Skeletal muscle tissue (tissue), 4 donors: Measurements from ENCODE around the gene WDR90. TPM values are rescaled to one million over a fixed set of nuclear protein-coding genes. Genes with fewer than 3 reads are reported as not detected.

Experiments used
- H3K27ac ChIP-seq: one replicate; pipeline ENCODE4 v1.7.0; 2013; ENCODE audit warnings: mild to moderate bottlenecking, low read depth, low read length, inconsistent platforms
- H3K27me3 ChIP-seq, 3 donors: one replicate each; pipeline ENCODE4 v1.7.0; 2013; ENCODE audit warnings: low read length in 3 of 3; ENCODE audit not compliant: control insufficient read depth in 3 of 3, insufficient read depth in 3 of 3
- H3K36me3 ChIP-seq, 3 donors: one replicate each; pipeline ENCODE4 v1.7.0; 2013; ENCODE audit warnings: low read length in 3 of 3; ENCODE audit not compliant: control insufficient read depth in 3 of 3, insufficient read depth in 3 of 3
- H3K4me1 ChIP-seq, 3 donors: one replicate each; pipeline ENCODE4 v1.7.0; 2013; ENCODE audit warnings: low read length in 3 of 3, mild to moderate bottlenecking in 3 of 3; ENCODE audit not compliant: control insufficient read depth in 3 of 3, insufficient read depth in 3 of 3
- H3K4me3 ChIP-seq, 3 donors: one replicate each; pipeline ENCODE4 v1.7.0; 2013; ENCODE audit warnings: low read length in 3 of 3
- H3K9ac ChIP-seq, 3 donors: one replicate each; pipeline ENCODE4 v1.7.0; 2013; ENCODE audit warnings: low read length in 3 of 3, mild to moderate bottlenecking in 3 of 3, moderate library complexity in 2 of 3, low read depth in 1 of 3
- H3K9me3 ChIP-seq, 3 donors: one replicate each; pipeline ENCODE4 v1.7.0; 2013; ENCODE audit warnings: low read length in 3 of 3; ENCODE audit not compliant: control insufficient read depth in 3 of 3
- total RNA-seq: library from RNA; depleted of rRNA; stranded (reverse); fragments of >200 nt; gene quantifications from one replicate; pipeline ENCODE4 v1.2.3, GENCODE V29; 2014
- donor health status: Osteomylitis.

The WDR90 gene
- total RNA-seq, 1 donor from 2014 or later = 6.3 TPM

- H3K9ac ChIP-seq = no peak overlapping the region
- H3K9me3 ChIP-seq = no peaks in the 10 kb centered on the region
- H3K27me3 ChIP-seq = peaks cover 53 to 66% (median 60%) of the 10 kb centered on the region in 3 donors
- H3K27ac ChIP-seq = no peak overlapping the region
- no peak overlapping the region for H3K4me3 ChIP-seq
- H3K36me3 ChIP-seq = no peaks in the 10 kb centered on the region
- H3K4me1 ChIP-seq = peaks cover 9 to 23% (median 18%) of the 10 kb centered on the region in 3 donors
Observed at GRCh38 chr16:694187-694862, 45.2 kb downstream of the WDR90 start.

GRCh38 chr16:694863-695354, 45.7 kb downstream of the WDR90 start:
- Histone ChIP-seq H3K9ac (no peak overlapping the region), H3K4me3 (no peak overlapping the region), H3K4me1 (peaks cover 4 to 17% (median 13%) of the 10 kb centered on the region in 3 donors), H3K27ac (no peak overlapping the region), H3K36me3 (no peaks in the 10 kb centered on the region), H3K9me3 (no peaks in the 10 kb centered on the region), H3K27me3 (peaks cover 58 to 71% (median 64%) of the 10 kb centered on the region in 3 donors)

- Histone ChIP-seq H3K36me3 (no peaks in the 10 kb centered on the region), H3K4me1 (peaks cover 4 to 16% (median 8%) of the 10 kb centered on the region in 3 donors), H3K27ac (no peak overlapping the region), H3K4me3 (peak overlapping the region in 2 of 3 donors; percentile 40 to 49), H3K9me3 (no peaks in the 10 kb centered on the region), H3K9ac (no peak overlapping the region), H3K27me3 (peaks cover 64 to 76% (median 70%) of the 10 kb centered on the region in 3 donors)
Observed at GRCh38 chr16:695355-696089, 46.4 kb downstream of the WDR90 start.

GRCh38 chr16:698911-699671, 49.9 kb downstream of the WDR90 start:
- Histone ChIP-seq H3K27ac (no peak overlapping the region), H3K9me3 (no peaks in the 10 kb centered on the region), H3K9ac (no peak overlapping the region), H3K4me3 (no peak overlapping the region), H3K36me3 (no peaks in the 10 kb centered on the region), H3K27me3 (peaks cover 68 to 86% (median 75%) of the 10 kb centered on the region in 3 donors), H3K4me1 (peaks cover 4 to 14% (median 7%) of the 10 kb centered on the region in 3 donors)

- H3K9ac ChIP-seq = no peak overlapping the region
Observed at GRCh38 chr16:700684-701584, 51.8 kb downstream of the WDR90 start.

GRCh38 chr16:702341-702740, 53.2 kb downstream of the WDR90 start:
- peaks cover 0 to 4% (median 0%) of the 10 kb centered on the region in 3 donors for H3K4me1 ChIP-seq
- no peak overlapping the region for H3K9ac ChIP-seq
- no peaks in the 10 kb centered on the region for H3K36me3 ChIP-seq
- H3K4me3 ChIP-seq = no peak overlapping the region
- H3K27ac ChIP-seq = no peak overlapping the region
- H3K9me3 ChIP-seq = no peaks in the 10 kb centered on the region
- H3K27me3 ChIP-seq = peaks cover 69 to 85% (median 75%) of the 10 kb centered on the region in 3 donors

More at GRCh38 chr16:700684-701584, 51.8 kb downstream of the WDR90 start:
- Histone ChIP-seq H3K27ac (no peak overlapping the region), H3K36me3 (no peaks in the 10 kb centered on the region), H3K9me3 (no peaks in the 10 kb centered on the region), H3K27me3 (peaks cover 64 to 82% (median 73%) of the 10 kb centered on the region in 3 donors), H3K4me3 (no peak overlapping the region), H3K4me1 (peaks cover 0 to under 1% (median 0%) of the 10 kb centered on the region in 3 donors)

GRCh38 chr16:703406-703805, 54.2 kb downstream of the WDR90 start:
- Histone ChIP-seq H3K4me1 (peaks cover 0 to 4% (median 0%) of the 10 kb centered on the region in 3 donors), H3K9ac (no peak overlapping the region), H3K27me3 (peaks cover 71 to 88% (median 84%) of the 10 kb centered on the region in 3 donors), H3K36me3 (no peaks in the 10 kb centered on the region), H3K9me3 (no peaks in the 10 kb centered on the region), H3K4me3 (no peak overlapping the region), H3K27ac (no peak overlapping the region)

GRCh38 chr16:704047-704446, 54.9 kb downstream of the WDR90 start:
- no peak overlapping the region for H3K4me3 ChIP-seq
- H3K27me3 ChIP-seq = peaks cover 74 to 90% (median 88%) of the 10 kb centered on the region in 3 donors
- no peaks in the 10 kb centered on the region for H3K36me3 ChIP-seq
- H3K4me1 ChIP-seq = peaks cover 0 to 4% (median 0%) of the 10 kb centered on the region in 3 donors
- no peak overlapping the region for H3K9ac ChIP-seq
- H3K27ac ChIP-seq = no peak overlapping the region
- H3K9me3 ChIP-seq = no peaks in the 10 kb centered on the region
